Breast epithelium (tissue), 3 donors: ENCODE data around the gene ZNF518A.

Experiments used
- CTCF ChIP-seq, 3 donors: fragments of 450-650 bp; IDR thresholded peaks; one replicate each; pipeline ENCODE4 v1.5.1; 2016 to 2017; ENCODE audit warnings: antibody characterized with exemption in 3 of 3, mild to moderate bottlenecking in 3 of 3, moderate library complexity in 3 of 3
- POLR2A ChIP-seq: fragments of 450-650 bp; IDR thresholded peaks from one replicate; pipeline ENCODE4 v1.6.1; 2016; ENCODE audit warnings: antibody characterized with exemption, mild to moderate bottlenecking, moderate library complexity

GRCh38 chr10:96090463-96090800 lies 39.7 kb upstream of the ZNF518A start:
- TF ChIP-seq POLR2A (no peak), CTCF (IDR thresholded peaks at IDR 0.05) (no peak)
